Measurements from ENCODE around the gene SLC38A1.

Gene SLC38A1

GRCh38 chr12:46148327-46149078, 120.3 kb downstream of the SLC38A1 start:
- no peak overlapping the region for H3K4me3 ChIP-seq
- H3K27ac ChIP-seq, result no peak overlapping the region
- TF ChIP-seq, protein P1, sequence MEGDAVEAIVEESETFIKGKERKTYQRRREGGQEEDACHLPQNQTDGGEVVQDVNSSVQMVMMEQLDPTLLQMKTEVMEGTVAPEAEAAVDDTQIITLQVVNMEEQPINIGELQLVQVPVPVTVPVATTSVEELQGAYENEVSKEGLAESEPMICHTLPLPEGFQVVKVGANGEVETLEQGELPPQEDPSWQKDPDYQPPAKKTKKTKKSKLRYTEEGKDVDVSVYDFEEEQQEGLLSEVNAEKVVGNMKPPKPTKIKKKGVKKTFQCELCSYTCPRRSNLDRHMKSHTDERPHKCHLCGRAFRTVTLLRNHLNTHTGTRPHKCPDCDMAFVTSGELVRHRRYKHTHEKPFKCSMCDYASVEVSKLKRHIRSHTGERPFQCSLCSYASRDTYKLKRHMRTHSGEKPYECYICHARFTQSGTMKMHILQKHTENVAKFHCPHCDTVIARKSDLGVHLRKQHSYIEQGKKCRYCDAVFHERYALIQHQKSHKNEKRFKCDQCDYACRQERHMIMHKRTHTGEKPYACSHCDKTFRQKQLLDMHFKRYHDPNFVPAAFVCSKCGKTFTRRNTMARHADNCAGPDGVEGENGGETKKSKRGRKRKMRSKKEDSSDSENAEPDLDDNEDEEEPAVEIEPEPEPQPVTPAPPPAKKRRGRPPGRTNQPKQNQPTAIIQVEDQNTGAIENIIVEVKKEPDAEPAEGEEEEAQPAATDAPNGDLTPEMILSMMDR (IDR thresholded peaks at IDR 0.05), result no peak
- DNase-seq (ENCODE audit: low spot score), result no peak

DNA sequence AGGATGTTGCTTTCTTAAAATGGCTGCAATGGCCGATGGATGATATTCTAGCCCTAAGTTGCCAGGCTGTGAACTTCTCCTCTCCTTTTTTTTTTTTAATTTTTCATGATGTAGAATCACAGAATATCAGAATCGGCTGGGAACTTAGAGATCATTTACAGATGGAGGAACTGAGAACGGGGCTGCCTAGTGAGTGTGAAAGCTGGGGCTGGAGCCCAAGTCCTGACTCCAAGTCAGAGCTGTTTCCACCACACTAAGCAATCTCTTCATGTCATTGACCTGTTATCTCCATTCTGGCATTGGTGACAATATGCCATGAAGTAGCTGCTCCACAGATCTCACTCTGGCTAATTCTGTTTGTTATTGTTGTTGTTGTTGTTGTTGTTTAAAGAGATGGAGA, 121.7 kb downstream of the SLC38A1 start:
- Histone ChIP-seq H3K4me3 (no peak overlapping the region), H3K27ac (no peak overlapping the region)
- TF ChIP-seq, protein P1 (IDR thresholded peaks at IDR 0.05), result no peak
- DNase-seq (ENCODE audit: low spot score), result no peak

- TF ChIP-seq, protein P1 (IDR thresholded peaks at IDR 0.05), result no peak
- Histone ChIP-seq H3K4me3 (no peak overlapping the region), H3K27ac (no peak overlapping the region)
- DNase-seq (ENCODE audit: low spot score), result no peak
Measured at GRCh38 chr12:46145881-46146280, 123.0 kb downstream of the SLC38A1 start.

DNA sequence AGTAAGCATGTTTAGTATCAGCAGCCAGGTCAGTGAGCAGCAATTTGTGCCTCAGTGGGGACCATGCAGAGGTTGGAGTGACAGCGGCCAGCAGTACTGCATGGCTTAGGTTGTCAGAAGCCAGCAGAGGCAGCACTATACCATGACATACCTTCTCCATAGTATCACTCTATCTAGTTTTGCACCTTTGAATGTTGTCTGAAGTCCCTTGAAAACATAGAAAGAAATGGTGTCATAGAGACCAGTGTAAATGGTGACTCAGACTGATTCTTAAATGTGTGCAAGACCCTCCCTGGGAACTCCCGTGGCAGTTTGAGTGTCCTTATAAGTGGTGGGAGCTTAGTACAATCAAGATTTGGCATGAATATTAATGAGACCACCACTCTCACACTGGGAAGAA, 124.4 kb downstream of the SLC38A1 start:
- TF ChIP-seq, protein P1 (IDR thresholded peaks at IDR 0.05), result no peak
- no peak for DNase-seq (ENCODE audit: low spot score)
- Histone ChIP-seq H3K4me3 (no peak overlapping the region), H3K27ac (no peak overlapping the region)

- no peak for DNase-seq (ENCODE audit: low spot score)
- H3K27ac ChIP-seq, result no peak overlapping the region
- TF ChIP-seq, protein P1 (IDR thresholded peaks at IDR 0.05), result no peak
Measured at GRCh38 chr12:46136249-46136648, 132.6 kb downstream of the SLC38A1 start.

GRCh38 chr12:46135750-46136149, 133.1 kb downstream of the SLC38A1 start:
- Histone ChIP-seq H3K4me3 (no peak overlapping the region), H3K27ac (no peak overlapping the region)
- no peak for DNase-seq (ENCODE audit: low spot score)
- TF ChIP-seq, protein P1 (IDR thresholded peaks at IDR 0.05), result no peak

More at GRCh38 chr12:46136249-46136648, 132.6 kb downstream of the SLC38A1 start:
- no peak overlapping the region for H3K4me3 ChIP-seq

- TF ChIP-seq, protein P1 (IDR thresholded peaks at IDR 0.05), result no peak
- no peak overlapping the region for H3K27ac ChIP-seq
Measured at GRCh38 chr12:46134852-46135251, 134.0 kb downstream of the SLC38A1 start.

More at GRCh38 chr12:46134852-46135251, 134.0 kb downstream of the SLC38A1 start:
- no peak overlapping the region for H3K4me3 ChIP-seq
- no peak for DNase-seq (ENCODE audit: low spot score)

All from coronary artery (tissue), 2 donors.